GM12892 (cell line): Measurements from ENCODE around the gene SERP2.

Experiments
- POLR2AphosphoS5 ChIP-seq: IDR thresholded peaks from 2 replicates; pipeline ENCODE4 v1.6.1; 2011; ENCODE audit warnings: low read depth, low read length, control low read depth
- TAF1 ChIP-seq: IDR thresholded peaks from 2 replicates; pipeline ENCODE4 v1.6.1; 2011; ENCODE audit warnings: low read depth, mild to moderate bottlenecking, control low read depth, low read length, borderline replicate concordance

GRCh38 chr13:44385401-44385800, 11.8 kb downstream of the SERP2 start:
- TF ChIP-seq TAF1 (no peak), POLR2AphosphoS5 (no peak)
